Thyroid gland (tissue), 4 donors: ENCODE measurements around the gene NIF3L1.
"Not testable (repeated sequence)": the region's sequence is repeated elsewhere in the genome, so short reads cannot be mapped to it uniquely, and the experiment has no call there.

Experiments
- POLR2A ChIP-seq, 2 donors: fragments of 450-650 bp; IDR thresholded peaks; one replicate each; pipeline ENCODE4 v1.6.1; 2017; ENCODE audit warnings: antibody characterized with exemption in 2 of 2, mild to moderate bottlenecking in 2 of 2, moderate library complexity in 1 of 2
- TF ChIP-seq, protein P1 (sequence below), 6 experiments: fragments of 200-600 bp in 3 of 6; fragments of 450-650 bp in 3 of 6; sonication (generic) in 3 of 6; IDR thresholded peaks; one replicate each; pipeline ENCODE4 v1.5.1; 2016 to 2019; ENCODE audit warnings: antibody characterized with exemption in 6 of 6, mild to moderate bottlenecking in 2 of 6, inconsistent platforms in 1 of 6, moderate library complexity in 1 of 6

DNA sequence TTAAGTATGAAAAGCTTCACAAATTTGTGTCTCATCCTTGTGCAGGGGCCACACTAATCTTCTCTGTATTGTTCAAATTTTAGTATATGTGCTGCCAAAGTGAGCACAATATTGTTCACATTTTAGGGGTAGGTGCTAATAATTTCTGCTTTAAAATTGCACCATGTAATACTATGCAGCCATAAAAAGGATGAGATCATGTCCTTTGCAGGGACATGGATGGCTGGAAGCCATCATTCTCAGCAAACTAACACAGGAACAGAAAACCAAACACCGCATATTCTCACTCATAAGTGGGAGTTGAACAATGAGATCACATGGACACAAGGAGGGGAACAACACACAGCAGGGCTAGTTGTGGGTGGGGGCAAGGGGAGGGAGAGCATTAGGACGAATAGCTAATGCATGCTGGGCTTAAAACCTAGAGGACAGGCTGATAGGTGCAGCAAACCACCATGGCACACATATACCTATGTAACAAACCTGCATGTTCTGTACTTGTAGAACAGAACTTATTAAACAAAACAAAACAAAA is 7.4 kb upstream of the NIF3L1 start:
- TF ChIP-seq, protein P1, sequence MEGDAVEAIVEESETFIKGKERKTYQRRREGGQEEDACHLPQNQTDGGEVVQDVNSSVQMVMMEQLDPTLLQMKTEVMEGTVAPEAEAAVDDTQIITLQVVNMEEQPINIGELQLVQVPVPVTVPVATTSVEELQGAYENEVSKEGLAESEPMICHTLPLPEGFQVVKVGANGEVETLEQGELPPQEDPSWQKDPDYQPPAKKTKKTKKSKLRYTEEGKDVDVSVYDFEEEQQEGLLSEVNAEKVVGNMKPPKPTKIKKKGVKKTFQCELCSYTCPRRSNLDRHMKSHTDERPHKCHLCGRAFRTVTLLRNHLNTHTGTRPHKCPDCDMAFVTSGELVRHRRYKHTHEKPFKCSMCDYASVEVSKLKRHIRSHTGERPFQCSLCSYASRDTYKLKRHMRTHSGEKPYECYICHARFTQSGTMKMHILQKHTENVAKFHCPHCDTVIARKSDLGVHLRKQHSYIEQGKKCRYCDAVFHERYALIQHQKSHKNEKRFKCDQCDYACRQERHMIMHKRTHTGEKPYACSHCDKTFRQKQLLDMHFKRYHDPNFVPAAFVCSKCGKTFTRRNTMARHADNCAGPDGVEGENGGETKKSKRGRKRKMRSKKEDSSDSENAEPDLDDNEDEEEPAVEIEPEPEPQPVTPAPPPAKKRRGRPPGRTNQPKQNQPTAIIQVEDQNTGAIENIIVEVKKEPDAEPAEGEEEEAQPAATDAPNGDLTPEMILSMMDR (IDR thresholded peaks at IDR 0.05), result not testable (repeated sequence)
- not testable (repeated sequence) for TF ChIP-seq POLR2A (IDR thresholded peaks at IDR 0.05)
